Testis (tissue), 2 donors: Measurements from ENCODE around the gene ITGAD.

ENCODE experiments used
- POLR2A ChIP-seq: fragments of 450-650 bp; IDR thresholded peaks from one replicate; pipeline ENCODE4 v1.6.1; 2017; ENCODE audit warnings: antibody characterized with exemption, mild to moderate bottlenecking, moderate library complexity
- TF ChIP-seq, protein P1 (sequence below), 3 experiments: fragments of 450-650 bp in 2 of 3; fragments of 200-600 bp in 1 of 3; sonication (generic) in 1 of 3; IDR thresholded peaks; one replicate each; pipeline ENCODE4 v1.5.1; 2016 to 2019; ENCODE audit warnings: antibody characterized with exemption in 3 of 3, mild to moderate bottlenecking in 2 of 3, moderate library complexity in 1 of 3

GRCh38 chr16:31351942-31352325, 41.2 kb upstream of the ITGAD start:
- TF ChIP-seq, protein P1, sequence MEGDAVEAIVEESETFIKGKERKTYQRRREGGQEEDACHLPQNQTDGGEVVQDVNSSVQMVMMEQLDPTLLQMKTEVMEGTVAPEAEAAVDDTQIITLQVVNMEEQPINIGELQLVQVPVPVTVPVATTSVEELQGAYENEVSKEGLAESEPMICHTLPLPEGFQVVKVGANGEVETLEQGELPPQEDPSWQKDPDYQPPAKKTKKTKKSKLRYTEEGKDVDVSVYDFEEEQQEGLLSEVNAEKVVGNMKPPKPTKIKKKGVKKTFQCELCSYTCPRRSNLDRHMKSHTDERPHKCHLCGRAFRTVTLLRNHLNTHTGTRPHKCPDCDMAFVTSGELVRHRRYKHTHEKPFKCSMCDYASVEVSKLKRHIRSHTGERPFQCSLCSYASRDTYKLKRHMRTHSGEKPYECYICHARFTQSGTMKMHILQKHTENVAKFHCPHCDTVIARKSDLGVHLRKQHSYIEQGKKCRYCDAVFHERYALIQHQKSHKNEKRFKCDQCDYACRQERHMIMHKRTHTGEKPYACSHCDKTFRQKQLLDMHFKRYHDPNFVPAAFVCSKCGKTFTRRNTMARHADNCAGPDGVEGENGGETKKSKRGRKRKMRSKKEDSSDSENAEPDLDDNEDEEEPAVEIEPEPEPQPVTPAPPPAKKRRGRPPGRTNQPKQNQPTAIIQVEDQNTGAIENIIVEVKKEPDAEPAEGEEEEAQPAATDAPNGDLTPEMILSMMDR (IDR thresholded peaks at IDR 0.05) = no peak
- TF ChIP-seq POLR2A = no peak
